NCI-H146 treated with DMSO at 0.1 percent for 48 hours (cell line): Measurements from ENCODE around the gene GGTLC1.

Experiments used
- DNase-seq: peaks from one replicate; lab custom pipeline; 2025; ENCODE audit not compliant: unreplicated experiment; lab: John Stamatoyannopoulos, UW

GGTLC1 gene

DNA sequence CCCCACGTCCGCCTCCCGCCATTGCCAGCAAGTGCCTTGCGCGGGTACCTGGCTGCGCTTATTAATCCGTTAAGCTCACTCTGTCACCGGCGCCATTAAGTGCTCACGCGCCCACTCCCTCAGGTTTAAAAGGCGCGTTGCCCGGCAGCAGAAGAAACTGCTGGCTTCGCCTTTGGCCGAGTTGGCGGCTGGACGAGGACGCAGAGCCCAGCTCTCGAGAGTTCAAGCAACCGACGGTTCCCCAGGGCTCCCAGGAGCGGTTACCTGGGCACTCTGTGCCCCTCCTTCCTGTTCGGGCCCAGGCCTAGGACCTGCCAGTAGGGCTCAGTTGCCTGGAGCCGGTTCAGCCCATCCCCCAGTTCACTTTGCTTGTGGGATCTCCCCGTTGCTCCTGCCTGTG is at the start of gene GGTLC1:
TSS of gene GGTLC1 (minus strand) at position 219 of the 400 bp plus-strand sequence. CDS start 2,168 bp downstream, outside the sequence.
- no peak for DNase-seq

DNA sequence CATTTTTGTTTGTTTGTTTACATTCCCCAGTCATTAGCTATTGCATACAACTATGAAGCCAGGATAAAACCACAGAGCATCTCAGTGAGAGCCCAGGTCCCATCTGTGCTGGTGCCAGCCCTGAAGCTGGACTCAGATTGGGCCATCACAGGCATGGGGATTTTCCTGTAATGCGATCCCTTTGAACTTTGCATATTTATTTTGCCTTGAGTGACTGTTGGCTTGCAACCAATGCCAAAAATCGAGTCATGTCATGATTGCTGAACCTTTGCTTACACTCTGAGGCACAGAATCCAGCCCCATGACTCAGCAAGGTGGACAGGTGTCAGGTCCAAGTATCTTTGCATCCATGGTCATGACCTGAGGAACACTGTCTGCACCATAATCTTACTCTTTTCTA is 46.2 kb upstream of the GGTLC1 start:
- no peak for DNase-seq

DNA sequence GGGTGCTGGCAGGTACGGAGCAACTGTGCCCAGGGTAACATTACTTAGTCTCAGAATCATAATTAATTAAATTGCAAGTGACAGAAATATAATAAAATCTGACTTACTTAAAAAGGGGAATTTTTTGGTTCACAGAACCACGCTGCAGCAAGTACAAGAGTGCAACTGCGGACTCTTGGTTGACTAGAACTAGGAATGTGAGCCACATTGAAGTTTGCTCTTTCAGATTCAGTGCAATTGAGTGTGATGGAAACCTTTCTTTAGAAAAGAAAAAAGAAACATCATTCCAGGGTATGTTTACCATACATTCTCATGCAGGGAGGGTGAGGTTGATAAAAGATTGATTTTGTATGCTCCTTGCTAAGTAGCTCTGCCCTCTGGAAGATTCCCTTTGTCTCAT is 45.0 kb upstream of the GGTLC1 start:
- DNase-seq: no peak

DNA sequence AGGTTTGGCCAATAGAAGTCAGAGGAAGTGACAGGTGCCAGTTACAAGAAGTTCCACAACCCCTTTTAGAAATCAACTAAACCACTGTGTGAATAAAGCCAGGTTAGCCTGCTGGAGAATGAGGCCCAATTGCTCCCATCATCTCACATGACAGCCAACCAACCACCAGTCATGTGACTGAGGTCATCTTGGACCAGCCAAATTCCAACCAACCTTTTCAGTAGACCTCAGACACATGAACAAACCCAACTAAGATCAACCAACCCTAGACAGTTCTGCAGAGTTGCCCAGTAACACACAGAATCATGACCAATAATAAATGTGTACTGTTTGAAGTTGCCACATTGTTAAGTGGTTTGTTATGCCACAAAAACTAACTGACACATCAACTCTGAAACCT is 44.6 kb upstream of the GGTLC1 start:
- no peak for DNase-seq

DNA sequence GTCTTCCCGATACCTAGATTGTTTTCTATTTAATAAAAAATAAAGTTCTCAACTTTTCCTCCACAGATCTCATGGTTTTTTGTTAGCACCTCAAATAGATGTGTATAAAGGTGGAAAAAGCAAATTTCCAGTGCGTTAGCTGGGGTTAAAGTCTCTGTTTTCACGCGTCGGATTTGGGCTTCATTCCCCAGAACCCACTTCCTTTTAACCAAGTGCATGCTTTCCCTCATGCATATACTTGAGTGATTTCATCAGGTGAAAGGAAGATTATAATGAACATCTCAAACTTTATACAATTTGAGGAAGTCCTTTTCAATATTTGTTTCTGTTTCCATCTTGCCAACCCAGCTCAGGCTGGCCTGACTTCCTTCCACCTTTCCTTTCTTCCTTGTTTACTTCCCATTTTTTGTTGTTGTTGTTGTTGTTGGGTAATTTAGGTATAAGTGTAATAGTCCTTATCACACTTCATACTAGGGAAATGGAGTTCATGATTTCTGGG is 43.9 kb upstream of the GGTLC1 start:
- no peak for DNase-seq

DNA sequence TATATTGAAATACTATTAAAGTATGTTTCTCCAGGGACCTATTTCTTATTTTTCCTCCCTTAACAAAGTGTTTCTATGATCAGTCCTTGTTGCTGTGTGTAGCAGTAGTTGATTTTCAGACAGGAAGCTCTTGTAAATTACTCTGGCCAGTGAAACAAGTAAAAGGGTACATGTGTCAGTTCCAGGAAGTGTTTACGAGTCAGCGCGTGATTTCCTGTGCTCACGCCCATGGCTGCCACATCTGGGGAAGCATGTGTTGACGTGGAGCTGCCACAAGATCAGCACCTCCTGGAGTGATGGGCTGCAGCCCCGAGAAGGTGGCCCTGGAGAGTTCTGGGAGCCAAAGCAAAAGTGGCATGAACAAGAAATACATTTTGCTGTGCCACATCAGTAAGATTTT is 38.6 kb upstream of the GGTLC1 start:
- DNase-seq: no peak

DNA sequence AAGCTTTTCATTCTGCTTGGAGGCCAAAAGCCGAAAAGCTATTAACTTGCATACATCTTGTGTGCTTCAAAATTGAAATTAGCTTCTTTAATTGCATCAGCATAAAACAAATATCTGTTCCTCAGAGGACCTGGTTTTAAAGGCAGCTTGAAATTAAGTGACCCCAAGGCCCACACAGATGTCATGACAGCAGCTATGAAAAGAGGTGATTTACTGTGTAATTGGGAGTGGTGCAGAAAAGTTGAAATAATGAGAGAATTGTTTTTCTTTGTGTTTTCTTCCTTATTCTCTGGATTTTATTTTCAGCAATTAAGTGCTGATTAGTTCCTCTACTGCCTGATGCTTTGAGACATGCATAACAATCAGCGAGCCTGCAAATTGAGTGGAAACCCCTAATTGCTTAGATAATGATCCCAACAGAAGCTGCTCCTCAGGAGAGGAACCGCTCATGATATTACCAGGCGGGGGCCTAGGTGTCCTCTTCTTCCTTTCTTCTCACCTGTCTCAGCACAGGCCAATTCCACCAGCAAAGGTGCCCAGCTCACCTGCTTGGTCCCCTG is 34.1 kb upstream of the GGTLC1 start:
- DNase-seq: no peak

DNA sequence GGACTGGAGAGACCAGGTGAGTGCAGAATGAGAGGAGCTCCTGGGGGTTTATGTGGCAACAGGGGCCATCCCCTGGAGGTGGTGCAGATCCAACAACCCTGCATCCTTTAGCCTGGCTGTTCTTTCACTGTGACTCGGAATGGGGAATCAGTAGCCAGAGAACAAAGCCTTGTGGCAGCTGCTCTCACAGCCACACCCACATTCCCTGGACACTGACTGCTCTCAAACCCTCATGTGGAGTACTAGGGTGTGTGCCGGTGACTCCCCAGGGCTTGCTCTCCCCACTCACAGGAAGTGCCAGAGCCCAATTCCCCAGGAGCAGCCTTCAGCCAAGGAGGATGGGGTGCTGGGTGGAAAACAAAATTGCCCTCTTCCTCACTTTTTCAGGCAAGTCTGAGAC is 30.2 kb upstream of the GGTLC1 start:
- DNase-seq: no peak

DNA sequence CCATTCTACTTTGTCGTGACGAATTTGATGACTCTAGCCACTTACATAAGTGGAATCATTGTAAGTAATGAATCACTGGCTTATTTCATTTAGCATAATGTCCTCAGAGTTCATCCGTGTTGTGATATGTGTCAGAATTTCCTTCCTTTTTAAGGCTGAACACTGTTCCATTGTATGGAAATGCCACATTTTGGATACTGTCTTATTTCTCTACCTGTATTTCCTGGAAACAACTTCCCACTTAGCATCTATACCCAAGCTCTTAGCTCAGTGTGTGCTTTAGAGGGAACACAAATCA is 28.8 kb upstream of the GGTLC1 start:
- no peak for DNase-seq

DNA sequence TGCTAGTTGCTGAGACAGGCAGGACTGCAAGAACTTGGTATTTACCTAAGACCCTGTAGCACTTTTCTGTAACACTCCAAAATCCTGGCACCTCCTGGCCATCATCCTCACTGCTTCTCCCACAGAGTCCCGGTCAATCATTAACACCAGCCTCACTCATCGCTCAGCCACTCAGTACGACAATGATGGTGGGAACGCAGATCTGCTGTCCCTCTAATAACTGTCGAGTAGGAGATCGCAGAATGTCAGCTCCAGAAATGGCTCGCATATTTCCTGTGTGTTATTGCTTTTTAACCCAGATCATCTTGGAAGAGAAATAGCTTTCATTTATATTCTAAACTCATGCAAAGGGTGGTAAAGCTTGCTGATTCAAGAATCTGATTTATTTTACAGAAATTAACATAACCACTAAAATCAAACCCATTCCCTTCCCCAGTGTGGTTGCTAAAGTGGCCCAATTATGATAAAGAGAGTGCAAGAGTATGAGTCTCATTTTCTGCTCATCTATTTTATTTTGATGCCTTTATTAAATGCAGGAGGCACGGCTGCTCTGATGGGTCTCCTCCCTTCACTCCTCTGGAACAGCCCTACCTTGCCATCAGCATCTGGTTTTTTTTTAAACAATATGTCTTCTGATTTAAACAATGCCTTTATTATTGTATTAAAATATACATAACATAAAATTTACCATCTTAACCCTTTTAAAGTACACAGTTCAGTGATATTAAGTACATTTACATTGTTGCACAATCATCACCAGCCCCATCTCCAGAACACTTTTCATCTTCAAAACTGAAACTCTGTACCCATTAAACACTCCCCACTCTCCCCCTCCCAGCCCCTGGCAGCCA is 28.3 kb upstream of the GGTLC1 start:
- no peak for DNase-seq

DNA sequence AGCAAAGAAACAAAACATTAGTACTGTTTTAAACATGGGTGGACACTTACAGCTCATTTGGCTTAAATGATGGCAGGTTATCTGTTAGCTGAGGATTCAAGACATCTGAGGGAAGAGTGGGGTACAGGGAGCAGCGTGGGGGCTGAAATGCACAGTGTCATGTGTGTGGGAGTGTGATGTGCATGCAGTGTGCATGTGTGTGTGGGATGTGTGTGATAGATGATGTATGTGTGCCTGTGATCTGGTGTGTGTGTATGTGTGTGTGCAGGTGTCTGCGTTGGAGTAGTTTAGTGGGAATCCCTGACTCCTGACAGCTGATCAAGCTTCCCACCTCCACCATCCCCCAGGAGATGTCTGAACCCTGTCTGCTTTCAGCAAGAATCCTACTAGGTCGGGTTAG is 25.4 kb upstream of the GGTLC1 start:
- no peak for DNase-seq

DNA sequence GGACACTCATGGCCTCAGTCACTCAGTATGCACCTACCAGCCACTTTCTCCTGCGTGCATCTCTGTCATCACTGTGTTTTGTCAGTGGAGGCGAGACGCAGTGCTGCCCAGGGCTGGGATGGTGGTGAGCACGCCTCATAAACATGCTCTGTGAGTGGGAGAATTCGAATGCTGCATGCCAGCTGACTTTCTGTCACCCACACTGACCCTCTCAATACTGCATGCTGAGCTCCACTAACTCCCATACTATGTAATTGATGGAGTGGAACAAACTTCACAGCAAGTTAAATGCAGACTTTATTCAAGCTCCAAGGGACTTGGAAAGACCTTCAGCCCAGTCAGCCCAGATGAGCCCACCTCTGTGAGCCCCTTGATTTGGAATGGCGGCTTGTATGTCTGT is 22.7 kb upstream of the GGTLC1 start:
- DNase-seq: no peak

DNA sequence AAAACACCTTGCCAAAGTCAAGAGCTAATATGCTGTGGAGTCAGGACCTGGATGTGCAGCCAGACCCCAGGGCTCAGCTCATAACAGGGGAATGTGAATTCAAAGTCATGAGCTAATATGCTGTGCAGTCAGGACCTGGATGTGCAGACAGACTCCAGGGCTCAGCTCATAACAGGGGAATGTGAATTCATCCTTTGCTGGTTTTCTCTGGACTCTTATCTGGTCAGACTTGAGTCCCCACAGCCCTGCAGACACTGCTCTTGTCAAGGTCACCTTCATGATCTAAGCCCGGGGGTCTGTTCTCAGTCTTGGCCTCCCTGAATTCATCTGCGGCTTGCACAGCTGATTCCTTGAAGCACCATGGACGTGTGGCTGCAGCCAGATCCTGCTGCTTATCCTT is 19.2 kb upstream of the GGTLC1 start:
- DNase-seq: no peak

DNA sequence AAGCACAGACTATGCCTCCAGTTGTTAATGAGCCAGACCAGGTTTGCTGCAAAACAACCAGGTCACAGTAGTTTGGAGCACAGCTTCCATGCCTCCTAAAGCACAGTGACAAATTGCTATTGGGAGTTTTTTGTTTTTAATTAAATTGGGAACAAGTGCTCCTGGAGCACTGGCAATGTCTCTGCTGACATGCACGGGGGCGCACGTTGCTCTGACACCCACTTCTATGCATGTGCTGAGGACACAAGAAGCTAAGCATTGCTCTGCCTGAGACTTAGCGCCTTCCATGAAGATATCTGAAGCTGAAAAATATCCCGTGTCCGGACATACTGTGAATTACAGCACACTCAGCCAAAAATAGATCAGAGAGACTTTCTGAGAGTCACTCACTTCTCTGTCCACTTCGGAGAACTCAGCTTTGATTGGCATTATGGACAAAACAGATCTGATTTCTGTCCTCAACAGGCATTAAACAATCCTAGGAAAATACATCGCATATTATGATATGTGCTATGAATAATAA is 18.6 kb upstream of the GGTLC1 start:
- DNase-seq: no peak

DNA sequence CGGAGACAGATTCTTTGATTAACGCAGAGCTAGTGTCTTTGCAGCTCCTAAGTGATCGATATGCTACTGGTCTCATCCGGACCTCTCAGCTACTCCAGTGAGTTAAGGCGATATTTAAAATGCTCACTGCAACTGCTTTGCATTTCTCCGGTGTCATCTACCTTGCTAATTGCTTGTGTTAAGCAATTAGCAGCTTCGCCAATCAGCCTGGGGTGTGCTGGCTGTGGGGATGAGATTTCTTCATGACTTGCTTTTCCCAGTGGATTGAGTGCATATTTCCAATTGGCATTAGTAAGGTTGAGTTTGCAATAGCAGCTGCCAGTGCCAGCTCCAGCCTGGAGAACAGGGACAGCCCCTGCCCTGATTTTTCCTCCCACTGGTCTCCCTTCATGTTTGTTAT is 18.0 kb upstream of the GGTLC1 start:
- no peak for DNase-seq

DNA sequence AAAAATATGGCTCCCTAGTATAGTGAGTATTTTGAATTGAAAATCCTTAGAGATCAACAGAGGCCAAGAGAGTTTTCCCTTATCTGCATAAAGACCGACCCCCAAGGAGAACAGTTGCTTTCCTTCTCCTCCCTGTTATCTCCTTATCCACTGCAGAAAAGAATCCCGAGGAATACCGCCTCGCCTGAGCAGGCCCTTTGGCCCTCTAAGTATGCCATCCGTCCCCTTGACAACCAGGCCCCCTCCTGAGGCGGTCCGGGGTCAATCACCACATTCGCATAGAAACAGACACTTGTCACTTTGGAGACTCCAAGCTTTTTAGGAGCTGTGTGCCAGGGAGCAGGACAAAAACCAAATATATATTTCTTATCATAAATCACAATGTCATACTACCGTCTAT is 15.9 kb upstream of the GGTLC1 start:
- DNase-seq: no peak

DNA sequence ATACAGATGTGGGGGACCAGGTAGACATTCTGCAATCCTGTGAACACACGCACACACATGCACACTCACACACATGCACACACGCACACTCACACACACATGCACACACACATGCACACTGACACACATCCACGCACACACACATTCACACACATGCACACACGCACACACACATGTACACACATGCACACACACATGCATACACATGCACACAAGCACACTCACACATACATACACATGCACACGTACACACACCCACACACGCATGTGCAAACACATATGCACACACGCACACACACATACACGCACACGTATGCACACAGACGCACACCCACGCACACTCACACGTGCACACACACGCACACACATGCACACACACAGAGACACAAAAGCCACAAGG is 14.3 kb upstream of the GGTLC1 start:
- no peak for DNase-seq

DNA sequence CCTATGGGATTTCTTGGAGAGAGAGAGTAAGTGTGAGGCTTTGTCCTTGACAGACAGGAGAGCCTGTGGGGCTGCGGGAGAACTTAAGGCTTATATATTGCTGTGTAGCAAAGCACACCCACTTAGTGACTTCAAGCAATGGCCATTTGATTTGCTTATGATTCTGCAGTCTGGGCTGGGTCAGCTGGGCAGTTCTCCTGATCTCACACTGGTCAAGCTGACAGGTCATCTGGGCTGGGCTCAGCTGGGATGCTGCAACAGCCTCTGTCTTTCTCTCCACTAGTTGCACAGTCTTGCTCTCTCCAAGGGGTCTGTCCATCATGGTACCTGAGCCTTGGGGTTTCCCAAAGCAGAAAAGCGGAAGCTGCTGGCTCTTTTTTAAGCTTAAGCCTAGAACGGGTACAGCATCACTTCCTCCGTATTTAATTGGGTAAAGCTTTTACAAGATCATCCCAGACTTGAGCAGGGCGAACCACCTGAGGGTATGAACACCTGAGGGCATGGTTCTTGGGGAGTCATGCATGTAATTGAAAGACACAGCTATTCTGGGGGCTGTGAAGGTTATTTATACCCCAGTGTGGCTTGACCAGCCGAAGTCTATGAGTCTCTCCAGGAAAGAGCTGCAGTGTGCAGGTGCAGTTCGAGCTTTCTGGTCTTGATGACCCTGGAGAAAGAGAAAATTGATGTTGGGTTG is 13.3 kb upstream of the GGTLC1 start:
- DNase-seq: no peak

DNA sequence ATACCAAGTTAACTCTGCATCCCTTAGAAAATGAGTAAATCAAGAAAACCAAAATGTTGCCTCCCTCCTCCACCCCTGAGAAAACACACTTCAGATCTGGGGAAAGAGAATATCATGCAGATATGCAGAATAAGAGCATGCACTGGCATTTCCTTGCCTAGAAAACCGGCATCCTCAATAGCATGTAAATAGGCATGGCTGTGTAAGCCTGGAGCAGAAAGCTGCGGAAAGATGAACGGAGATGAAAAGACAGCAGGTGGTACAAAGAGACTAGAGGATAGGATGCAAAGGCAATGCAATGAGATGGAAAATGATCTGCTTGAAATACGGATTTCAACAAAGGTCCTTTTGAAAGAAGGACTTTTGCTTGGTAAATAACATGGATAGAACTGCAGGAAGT is 10.3 kb upstream of the GGTLC1 start:
- DNase-seq: no peak

DNA sequence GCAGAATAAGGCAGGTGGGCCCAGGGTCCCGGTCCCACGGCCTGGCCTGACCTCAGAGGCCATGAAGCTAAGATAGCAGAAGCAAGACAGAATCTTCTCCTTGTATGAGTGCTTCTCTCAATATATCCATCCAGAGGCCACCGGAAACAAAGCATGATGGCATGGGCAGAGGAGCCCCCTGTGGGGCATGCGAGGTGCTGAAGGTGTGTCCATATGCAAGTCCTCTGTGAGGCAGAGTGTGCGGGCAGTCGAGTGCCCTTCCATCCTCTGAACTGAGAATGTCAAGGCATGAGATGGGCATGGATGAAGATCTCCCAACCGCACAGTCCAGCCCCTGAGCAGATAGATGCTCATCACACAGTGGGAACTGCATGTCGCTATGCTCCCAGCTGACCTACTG is 9.8 kb upstream of the GGTLC1 start:
- no peak for DNase-seq

DNA sequence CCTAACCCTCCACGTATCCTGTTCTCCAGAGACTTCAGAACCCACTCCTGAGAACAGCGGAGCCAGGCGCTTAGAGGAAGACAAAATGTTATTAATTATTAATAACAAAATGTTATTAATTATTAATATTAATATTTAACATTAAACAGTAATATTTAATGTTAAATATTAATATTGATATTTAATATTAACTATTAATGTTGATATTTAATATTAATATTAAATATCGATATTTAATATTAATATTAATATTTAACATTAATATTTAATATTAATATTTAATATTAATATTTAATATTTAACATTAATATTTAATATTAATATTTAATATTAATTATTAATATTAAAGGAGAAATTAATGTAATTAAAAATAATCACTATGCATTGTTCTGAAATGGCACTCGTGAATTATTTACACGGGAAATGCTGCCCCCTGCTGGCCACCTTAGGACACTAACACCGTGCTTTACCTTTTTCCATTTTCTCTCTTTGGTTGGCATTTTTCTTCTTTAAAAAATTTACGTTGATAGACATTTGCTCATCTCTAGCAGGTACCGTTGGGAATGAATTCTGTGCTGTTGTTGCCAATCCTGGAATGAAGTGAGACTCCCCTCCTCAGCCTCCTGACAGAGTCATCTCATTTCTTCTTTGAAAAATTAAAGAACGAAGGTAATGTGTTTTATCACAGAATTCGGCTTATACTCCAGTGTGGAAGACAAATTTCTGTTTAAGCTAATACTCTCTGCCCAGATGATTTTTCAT is 7.5 kb upstream of the GGTLC1 start:
- peak; percentile 12 for DNase-seq
